ENCODE results near the gene MAN1B1.

Gene MAN1B1

DNA sequence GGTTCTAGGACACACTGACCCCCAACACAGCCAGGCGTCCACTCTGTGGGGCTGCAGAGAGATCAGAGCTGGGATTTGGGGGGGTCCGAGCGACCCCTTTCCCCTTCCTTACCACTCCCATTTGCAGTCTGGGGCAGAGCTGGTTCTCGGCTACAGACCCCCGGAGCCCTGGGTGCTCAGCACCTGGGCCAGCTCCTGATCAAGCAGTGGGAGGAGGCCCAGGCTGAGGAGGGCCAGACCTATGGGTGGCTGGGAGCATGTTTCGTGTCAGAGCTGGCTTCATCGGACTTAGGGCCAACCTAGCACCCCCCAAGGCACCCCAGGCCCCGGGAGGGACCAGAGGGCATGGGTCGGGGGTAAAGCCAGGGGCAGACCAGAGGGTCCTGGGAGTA, 59.7 kb downstream of the MAN1B1 start:
- DNase-seq (ENCODE audit: low spot score), result no peak

DNA sequence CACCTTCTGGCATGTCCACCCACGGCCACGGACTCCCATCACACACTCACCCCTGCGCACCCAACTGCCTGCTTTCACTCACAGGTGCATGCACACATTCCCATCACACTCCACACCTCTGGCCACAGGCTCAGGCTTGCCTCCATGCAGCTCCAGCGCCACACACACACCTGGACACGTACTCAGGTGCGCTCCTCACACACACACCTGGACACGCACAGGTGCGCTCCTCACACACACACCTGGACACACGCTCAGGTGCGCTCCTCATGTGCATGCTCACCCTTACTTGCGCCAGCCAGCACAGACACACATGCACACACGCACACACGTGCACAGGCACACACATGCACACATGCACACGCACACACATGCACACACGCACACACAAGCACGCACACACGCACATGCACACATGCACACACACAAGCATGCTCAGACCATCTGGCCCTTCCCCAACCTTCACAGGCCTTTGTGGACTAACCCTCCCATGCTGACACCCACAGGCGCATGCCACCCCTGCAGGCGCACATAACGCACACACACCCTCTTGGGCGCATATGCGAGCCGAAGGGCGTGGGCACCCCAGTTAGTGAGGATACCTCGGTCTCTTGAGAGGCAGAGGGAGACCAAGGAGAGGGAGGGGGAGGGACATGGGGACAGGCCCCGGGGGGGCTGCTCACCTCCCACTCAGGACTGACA, 60.5 kb downstream of the MAN1B1 start:
- no peak for DNase-seq (ENCODE audit: low spot score)

DNA sequence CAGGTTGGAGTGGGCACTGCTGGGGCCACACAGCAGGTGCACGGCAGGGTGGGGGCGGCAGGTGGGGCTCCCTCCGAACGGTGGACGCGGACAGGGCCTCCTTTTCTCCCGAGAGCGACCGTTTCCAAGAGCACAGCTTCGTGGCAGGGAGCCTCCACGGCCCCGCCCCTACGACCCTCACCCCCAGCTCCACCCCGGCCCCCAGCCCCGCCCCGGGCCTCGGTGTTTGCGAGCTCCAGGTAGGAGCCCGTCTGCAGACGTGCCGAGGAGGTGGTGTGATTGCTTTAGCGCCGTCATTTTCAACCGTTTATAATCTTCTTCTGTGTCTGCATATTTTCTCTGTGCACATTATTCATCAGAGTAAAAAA, 61.0 kb downstream of the MAN1B1 start:
- no peak for DNase-seq (ENCODE audit: low spot score)

DNA sequence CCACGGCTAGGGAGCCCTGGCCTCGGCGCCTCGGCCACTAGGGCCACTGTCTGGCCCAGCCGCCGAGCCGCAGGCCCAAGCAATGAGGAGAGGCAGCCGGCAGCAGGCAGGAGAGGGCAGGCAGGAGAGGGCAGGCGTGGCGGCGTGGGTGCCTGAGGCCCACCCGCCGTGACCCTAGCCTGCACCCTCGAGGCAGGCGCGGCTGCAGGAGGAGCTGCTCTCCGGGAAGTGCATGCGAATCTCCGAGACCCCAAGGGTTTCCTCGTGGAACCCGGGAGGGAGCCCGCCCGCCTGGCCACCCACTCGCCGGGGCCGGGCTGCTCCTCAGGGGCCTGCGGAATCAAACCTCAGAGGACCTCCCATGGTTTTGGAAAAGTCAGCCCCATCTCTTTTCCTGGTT, 61.5 kb downstream of the MAN1B1 start:
- no peak for DNase-seq (ENCODE audit: low spot score)

DNA sequence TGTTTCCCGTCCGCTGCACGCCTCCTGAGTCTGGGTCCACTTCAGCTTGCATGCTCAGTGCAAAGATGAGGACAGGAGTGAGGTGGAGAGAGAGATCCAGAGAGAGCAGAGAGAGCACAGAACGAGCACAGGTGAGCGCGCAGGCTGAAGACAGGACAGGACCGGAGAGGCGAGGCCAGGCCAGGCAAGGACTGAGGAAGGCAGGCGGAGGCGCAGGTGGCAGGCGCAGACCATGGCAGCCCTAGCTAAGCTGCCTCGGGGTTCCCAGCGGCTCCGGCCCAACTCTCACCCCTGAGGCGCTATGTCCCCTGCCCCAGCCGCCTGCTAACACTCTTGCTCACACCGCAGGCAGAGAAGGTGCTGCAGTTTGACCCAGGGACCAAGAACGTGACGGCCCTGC, 61.9 kb downstream of the MAN1B1 start:
- DNase-seq (ENCODE audit: low spot score), result no peak

DNA sequence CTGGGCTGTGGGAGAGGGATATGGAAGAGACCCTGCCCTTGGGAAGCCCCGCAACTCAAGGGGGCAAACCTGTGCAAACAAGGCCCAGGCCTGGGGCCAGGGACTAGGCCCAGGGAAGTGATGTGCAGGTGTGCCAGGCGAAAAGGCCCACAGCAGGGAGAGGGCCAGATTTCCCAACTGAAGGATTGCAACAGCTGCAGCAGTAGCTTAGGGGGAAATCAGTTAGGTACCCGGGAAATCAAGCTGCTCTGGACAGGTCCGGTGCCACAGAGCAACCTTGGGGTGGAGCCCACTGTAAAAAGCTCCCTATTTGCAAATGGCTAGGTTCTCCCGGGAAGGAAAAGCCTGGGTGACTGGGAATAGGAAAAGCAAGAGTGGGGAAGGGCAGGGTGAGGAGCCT, 62.6 kb downstream of the MAN1B1 start:
- no peak for DNase-seq (ENCODE audit: low spot score)

DNA sequence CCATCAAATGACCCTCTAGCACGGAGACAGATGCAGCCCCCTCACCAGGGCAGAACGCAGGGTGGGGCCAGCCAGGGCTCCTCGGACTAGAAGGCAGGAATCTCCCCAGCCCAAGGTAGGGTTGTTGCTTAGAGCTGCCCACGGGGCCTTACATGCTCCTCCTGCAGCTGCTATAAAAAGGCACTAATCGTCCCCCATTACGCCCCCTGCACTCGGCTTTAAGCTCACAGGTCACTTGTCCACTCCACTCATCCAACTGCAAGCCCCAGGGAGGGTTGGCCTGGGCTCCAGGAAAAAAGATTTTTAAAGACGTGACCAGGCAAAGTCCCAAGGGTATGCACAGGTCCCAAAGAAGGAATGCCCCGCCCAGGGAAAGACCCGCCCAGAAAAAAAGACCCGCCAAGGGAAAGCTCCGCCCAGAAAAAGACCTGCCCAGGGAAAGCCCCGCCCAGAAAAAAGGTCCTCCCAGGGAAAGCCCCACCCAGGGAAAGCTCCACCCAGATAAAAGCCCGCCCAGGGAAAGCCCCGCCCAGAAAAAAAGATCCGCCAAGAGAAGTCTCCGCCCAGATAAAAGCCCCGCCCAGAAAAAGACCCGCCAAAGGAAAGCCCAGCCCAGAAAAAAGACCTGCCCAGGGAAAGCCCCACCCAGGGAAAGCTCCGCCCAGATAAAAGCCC, 63.3 kb downstream of the MAN1B1 start:
- DNase-seq (ENCODE audit: low spot score), result no peak

DNA sequence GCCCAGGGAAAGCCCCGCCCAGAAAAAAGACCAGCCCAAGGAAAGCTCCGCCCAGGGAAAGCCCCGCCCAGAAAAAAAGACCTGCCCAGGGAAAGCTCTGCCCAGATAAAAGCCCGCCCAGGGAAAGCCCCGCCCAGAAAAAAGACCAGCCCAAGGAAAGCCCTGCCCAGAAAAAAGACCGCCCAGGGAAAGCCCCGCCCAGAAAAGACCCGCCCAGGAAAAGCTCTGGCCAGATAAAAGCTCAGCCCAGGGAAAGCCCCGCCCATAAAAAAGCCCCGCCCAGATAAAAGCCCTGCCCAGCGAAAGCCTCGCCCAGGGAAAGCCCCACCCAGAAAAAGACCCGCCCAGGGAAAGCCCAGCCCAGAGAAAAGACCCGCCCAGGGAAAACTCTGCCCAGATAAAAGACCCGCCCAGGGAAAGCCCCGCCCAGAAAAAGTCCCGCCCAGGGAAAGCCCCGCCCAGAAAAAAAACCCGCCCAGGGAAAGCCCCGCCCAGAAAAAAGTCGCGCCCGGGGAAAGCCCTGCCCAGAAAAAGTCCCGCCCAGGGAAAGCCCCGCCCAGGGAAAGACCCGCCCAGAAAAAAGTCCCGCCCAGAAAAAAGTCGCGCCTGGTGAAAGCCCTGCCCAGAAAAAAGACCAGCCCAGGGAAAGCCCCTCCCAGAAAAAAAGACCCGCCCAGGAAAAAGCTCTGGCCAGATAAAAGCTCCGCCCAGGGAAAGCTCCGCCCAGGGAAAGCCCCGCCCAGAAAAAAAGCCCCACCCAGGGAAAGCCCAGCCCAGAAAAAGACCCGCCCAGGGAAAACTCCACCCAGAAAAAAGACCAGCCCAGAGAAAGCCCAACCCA, 64.1 kb downstream of the MAN1B1 start:
- DNase-seq (ENCODE audit: low spot score), result peak; percentile 50

DNA sequence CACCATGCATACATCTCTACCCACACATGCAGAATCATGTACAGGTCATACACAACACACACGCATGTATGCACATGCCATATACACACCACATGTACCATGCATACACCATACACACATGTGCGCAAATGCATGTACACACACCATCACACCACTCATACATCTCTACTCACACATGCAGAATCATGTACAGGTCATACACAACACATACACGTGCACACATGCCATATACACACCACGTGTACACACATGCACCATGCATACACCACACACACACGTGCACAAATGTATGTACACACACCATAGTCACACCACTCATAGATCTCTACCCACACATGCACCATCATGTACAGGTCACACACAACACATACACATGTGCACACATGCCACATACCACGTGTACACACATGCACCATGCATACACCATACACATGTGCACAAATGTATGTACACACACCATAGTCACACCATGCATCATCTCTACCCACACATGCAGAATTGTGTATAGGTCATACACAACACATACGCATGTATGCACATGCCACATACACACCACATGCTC, 66.1 kb downstream of the MAN1B1 start:
- DNase-seq (ENCODE audit: low spot score), result no peak

DNA sequence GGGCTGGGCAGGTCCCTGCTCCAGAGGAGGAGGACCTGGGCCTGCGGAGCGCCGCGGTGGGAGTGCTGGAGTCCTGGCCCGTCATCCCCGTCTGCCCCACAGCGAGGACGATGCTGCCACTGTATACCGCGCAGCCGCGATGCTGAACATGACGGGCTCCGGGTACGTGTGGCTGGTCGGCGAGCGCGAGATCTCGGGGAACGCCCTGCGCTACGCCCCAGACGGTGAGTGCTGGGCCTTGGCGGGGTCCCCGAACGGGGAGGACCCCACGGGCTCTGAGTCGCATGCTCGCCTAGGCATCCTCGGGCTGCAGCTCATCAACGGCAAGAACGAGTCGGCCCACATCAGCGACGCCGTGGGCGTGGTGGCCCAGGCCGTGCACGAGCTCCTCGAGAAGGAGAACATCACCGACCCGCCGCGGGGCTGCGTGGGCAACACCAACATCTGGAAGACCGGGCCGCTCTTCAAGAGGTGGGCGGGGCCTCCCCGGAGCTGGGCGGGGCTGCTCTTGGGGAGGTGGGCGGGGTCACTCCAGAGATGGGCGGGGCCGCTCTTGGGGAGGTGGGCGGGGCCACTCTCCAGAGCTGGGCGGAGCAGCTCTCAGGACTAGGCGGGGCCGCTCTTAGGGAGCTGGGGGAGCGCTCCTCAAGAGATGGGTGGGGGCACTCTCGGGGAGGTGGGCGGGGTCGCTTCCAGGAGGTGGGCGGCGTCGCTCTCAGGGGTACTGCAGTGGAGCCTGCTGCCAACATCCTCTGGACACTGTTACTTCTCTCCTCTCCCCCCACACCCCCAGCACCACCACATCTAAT, 70.0 kb downstream of the MAN1B1 start:
- DNase-seq (ENCODE audit: low spot score), result peak; percentile 90

DNA sequence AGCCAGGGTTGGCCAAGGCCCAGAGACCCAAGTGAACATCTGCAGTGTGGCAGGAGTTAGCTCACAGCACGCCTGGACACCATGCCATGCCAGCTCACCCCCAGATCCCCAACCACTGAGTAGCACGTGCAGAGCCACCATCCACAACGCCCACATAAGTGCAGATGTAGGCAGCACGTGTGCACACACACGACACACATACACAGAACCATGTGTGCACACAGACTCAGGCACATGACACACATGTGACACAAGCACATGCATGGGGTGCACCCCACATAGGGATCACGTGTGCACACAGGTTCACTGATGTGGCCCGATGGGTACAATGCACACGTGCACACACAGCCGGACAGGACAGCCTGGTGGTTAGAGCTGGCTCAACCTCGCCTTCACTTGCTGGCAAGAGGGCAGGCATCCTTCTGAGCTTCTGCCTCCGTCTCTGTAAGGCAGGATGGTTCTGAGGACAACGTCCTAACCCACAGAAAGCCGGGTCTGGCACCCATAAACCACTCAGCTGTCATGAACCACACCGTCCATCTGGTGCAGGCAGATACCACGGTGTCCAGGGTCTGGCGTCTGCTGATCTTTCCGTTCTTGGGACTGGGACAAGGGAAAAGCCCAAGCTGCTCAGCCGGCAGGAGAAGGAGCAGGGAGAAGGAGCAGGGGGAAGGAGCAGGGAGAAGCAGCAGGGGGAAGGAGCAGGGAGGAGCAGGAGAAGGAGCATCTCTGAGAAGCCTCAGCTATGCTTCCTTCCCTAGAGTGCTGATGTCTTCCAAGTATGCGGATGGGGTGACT, 71.0 kb downstream of the MAN1B1 start:
- DNase-seq (ENCODE audit: low spot score), result no peak

DNA sequence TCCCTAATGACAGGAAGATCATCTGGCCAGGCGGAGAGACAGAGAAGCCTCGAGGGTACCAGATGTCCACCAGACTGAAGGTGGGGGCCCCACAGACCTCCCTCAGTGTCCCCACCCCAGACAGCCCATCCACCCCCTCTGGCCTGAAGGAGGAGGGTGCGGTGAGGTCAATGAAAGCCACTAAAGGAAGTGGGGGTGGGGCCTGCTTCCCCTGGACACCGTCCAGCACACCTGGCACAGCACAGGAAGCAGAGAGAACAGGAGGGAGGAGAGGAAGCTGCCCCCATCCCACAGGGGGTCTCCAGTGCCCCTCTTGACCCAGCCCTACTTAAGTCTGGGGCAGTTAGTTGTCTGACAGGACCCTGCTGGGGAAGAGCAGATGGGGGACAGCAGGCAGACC, 71.8 kb downstream of the MAN1B1 start:
- DNase-seq (ENCODE audit: low spot score), result no peak
